A549 (cell line): ENCODE measurements around the gene TXLNG. TPM values are rescaled to one million over a fixed set of nuclear protein-coding genes. Genes with fewer than 3 reads are reported as not detected.

Source experiments
- ATAC-seq, 2 experiments: fragments of 200-7000 bp in 1 of 2; fragments of >200 bp in 1 of 2; cut with Nextera tagmentation in 1 of 2; cut with Tn5 transposase in 1 of 2; 3 replicates each; pipeline versions ENCODE4 v1.8.0 to v1.9.1; 2018 to 2020; ENCODE audit warnings: mild to moderate bottlenecking in 1 of 2, moderate library complexity in 1 of 2
- CTCF ChIA-PET: fragments of 300-600 bp; sonication (Branson Sonifier 250); formaldehyde crosslinking; extraction: SDS; loops from one replicate; lab custom pipeline; 2021; ENCODE audit warnings: antibody characterized with exemption, inconsistent platforms; lab: Yijun Ruan, JAX
- POLR2A ChIA-PET: fragments of 350-600 bp; formaldehyde crosslinking; extraction: SDS; loops from one replicate; lab custom pipeline; 2021; ENCODE audit warnings: antibody characterized with exemption, inconsistent platforms; lab: Yijun Ruan, JAX
- DNase-seq, 2 experiments: peaks; one replicate each; pipeline versions ENCODE4 v3.0.0 to v3.0.0-alpha.2; 2011 to 2016; ENCODE audit warnings: low read depth in 1 of 2, low spot score in 1 of 2
- FAIRE-seq: peaks from 2 replicates; lab custom pipeline; 2011; peaks lifted over from hg19 to GRCh38; lab: Jason Lieb, UNC
- H3K27ac ChIP-seq, 2 experiments: fragments of >200 bp; sonication (Bioruptor Twin); formaldehyde crosslinking; 3 replicates each; pipeline ENCODE4 v1.5.1; 2016 to 2017
- H3K4me1 ChIP-seq: fragments of >200 bp; sonication (Bioruptor Twin); formaldehyde crosslinking; 3 replicates; pipeline ENCODE4 v1.6.1; 2016
- H3K4me2 ChIP-seq: fragments of >200 bp; sonication (Bioruptor Twin); formaldehyde crosslinking; 3 replicates; pipeline ENCODE4 v1.6.1; 2016
- H3K4me3 ChIP-seq: fragments of >200 bp; sonication (Bioruptor Twin); formaldehyde crosslinking; 3 replicates; pipeline ENCODE4 v1.5.1; 2016
- H3K9me3 ChIP-seq: fragments of >200 bp; sonication (Bioruptor Twin); formaldehyde crosslinking; 3 replicates; pipeline ENCODE4 v1.6.1; 2016
- CEBPB ChIP-seq, 2 experiments: fragments of >200 bp in 1 of 2; sonication (Bioruptor Twin) in 1 of 2; formaldehyde crosslinking in 1 of 2; IDR thresholded peaks; 2 replicates each; pipeline ENCODE4 v1.6.1; 2012 to 2016
- ESRRA ChIP-seq: fragments of 150-350 bp; IDR thresholded peaks from 2 replicates; pipeline ENCODE4 v1.6.1; 2014; ENCODE audit warnings: mild to moderate bottlenecking, low read length, borderline replicate concordance
- FOSB ChIP-seq: fragments of 250-450 bp; sonication (Bioruptor Pico); IDR thresholded peaks from 2 replicates; pipeline ENCODE4 v1.5.0; 2020; ENCODE audit warnings: mild to moderate bottlenecking, moderate library complexity
- JUN ChIP-seq, 2 experiments: fragments of >200 bp; sonication (Bioruptor Twin); formaldehyde crosslinking; IDR thresholded peaks; 2 replicates in 1 of 2; 3 replicates in 1 of 2; pipeline ENCODE4 v1.6.1; 2016 to 2017
- JUNB ChIP-seq: fragments of >200 bp; sonication (Bioruptor Twin); formaldehyde crosslinking; IDR thresholded peaks from 2 replicates; pipeline ENCODE4 v1.6.1; 2016
- KDM1A ChIP-seq: fragments of 200-600 bp; sonication (generic); IDR thresholded peaks from 2 replicates; pipeline ENCODE4 v1.6.1; 2016; ENCODE audit warnings: low read depth, mild to moderate bottlenecking
- MAFK ChIP-seq: fragments of 450-650 bp; IDR thresholded peaks from 2 replicates; pipeline ENCODE4 v1.6.1; 2014; ENCODE audit not compliant: partially characterized antibody
- NPAS2 ChIP-seq: fragments of 250-450 bp; sonication (Bioruptor Pico); IDR thresholded peaks from 2 replicates; pipeline ENCODE4 v1.8.0; 2022; ENCODE audit warnings: mild to moderate bottlenecking, moderate library complexity, borderline replicate concordance
- NR3C1 ChIP-seq: fragments of >200 bp; sonication (Bioruptor Twin); formaldehyde crosslinking; IDR thresholded peaks from 3 replicates; pipeline ENCODE4 v1.6.1; 2017
- PHF8 ChIP-seq: fragments of 200-600 bp; sonication (generic); IDR thresholded peaks from 2 replicates; pipeline ENCODE4 v1.6.1; 2016; ENCODE audit warnings: low read depth, mild to moderate bottlenecking, antibody characterized with exemption, moderate library complexity, borderline replicate concordance
- POLR2A ChIP-seq: IDR thresholded peaks from 2 replicates; pipeline ENCODE4 v1.6.1; 2012; ENCODE audit warnings: mild to moderate bottlenecking, low read length
- RAD21 ChIP-seq, 2 experiments: fragments of >200 bp in 1 of 2; sonication (Bioruptor Twin) in 1 of 2; formaldehyde crosslinking in 1 of 2; IDR thresholded peaks in 1 of 2; conservative IDR thresholded peaks in 1 of 2; 2 replicates in 1 of 2; 3 replicates in 1 of 2; pipeline ENCODE4 v1.6.1; 2012 to 2018; ENCODE audit warnings: inconsistent platforms in 1 of 2
- RNF2 ChIP-seq: fragments of 200-600 bp; sonication (generic); IDR thresholded peaks from 2 replicates; pipeline ENCODE4 v1.6.1; 2016; ENCODE audit warnings: low read depth, mild to moderate bottlenecking, antibody characterized with exemption, moderate library complexity, borderline replicate concordance
- ZFP36 ChIP-seq: fragments of 450-650 bp; IDR thresholded peaks from 2 replicates; pipeline ENCODE4 v1.6.1; 2014; ENCODE audit warnings: borderline replicate concordance; ENCODE audit not compliant: partially characterized antibody
- ZSCAN20 ChIP-seq: fragments of 250-450 bp; sonication (Bioruptor Pico); IDR thresholded peaks from 2 replicates; pipeline ENCODE4 v1.8.0; 2022; ENCODE audit warnings: mild to moderate bottlenecking, moderate library complexity
- WGBS: methylation state at CpG from one replicate; pipeline ENCODE4 v1.1.6; 2017; ENCODE audit errors: missing lambda C conversion rate; 5-methylcytosine and 5-hydroxymethylcytosine counted together
- polyA plus RNA-seq, 4 experiments: library from polyadenylated mRNA; depleted of rRNA in 3 of 4; stranded (reverse); fragments of >200 nt; fragmentation: RNase III in 1 of 4; extraction: RNeasy Plus Mini Kit Qiagen cat#74134 plus additional on column Dnase treatment in 1 of 4; gene quantifications; 2 replicates in 3 of 4; 3 replicates in 1 of 4; pipeline ENCODE4 v1.2.3, GENCODE V29; 2011 to 2017
- TF ChIP-seq, protein P1 (sequence below): fragments of >200 bp; sonication (Bioruptor Twin); formaldehyde crosslinking; IDR thresholded peaks from 3 replicates; pipeline ENCODE4 v1.6.1; 2016
- TF ChIP-seq, protein P2 (sequence below): fragments of 450-650 bp; IDR thresholded peaks from 2 replicates; pipeline ENCODE4 v1.6.1; 2014; ENCODE audit warnings: antibody characterized with exemption
- TF ChIP-seq, protein P3 (sequence below): fragments of 150-350 bp; IDR thresholded peaks from 2 replicates; pipeline ENCODE4 v1.6.1; 2014; ENCODE audit warnings: low read depth, mild to moderate bottlenecking, low read length
- TF ChIP-seq, protein P4 (sequence below): fragments of 200-600 bp; sonication (generic); IDR thresholded peaks from 2 replicates; pipeline ENCODE4 v1.6.1; 2016; ENCODE audit warnings: antibody characterized with exemption, mild to moderate bottlenecking, moderate library complexity
- TF ChIP-seq, protein P5 (sequence below): fragments of 250-450 bp; sonication (Bioruptor Pico); IDR thresholded peaks from 2 replicates; pipeline ENCODE4 v1.5.0; 2021; ENCODE audit warnings: mild to moderate bottlenecking, moderate library complexity, borderline replicate concordance

The TXLNG gene
- polyA plus RNA-seq, 2 of the 4 experiments (the other 2 are of a cell fraction), result 16.0 to 36.8 TPM

DNA sequence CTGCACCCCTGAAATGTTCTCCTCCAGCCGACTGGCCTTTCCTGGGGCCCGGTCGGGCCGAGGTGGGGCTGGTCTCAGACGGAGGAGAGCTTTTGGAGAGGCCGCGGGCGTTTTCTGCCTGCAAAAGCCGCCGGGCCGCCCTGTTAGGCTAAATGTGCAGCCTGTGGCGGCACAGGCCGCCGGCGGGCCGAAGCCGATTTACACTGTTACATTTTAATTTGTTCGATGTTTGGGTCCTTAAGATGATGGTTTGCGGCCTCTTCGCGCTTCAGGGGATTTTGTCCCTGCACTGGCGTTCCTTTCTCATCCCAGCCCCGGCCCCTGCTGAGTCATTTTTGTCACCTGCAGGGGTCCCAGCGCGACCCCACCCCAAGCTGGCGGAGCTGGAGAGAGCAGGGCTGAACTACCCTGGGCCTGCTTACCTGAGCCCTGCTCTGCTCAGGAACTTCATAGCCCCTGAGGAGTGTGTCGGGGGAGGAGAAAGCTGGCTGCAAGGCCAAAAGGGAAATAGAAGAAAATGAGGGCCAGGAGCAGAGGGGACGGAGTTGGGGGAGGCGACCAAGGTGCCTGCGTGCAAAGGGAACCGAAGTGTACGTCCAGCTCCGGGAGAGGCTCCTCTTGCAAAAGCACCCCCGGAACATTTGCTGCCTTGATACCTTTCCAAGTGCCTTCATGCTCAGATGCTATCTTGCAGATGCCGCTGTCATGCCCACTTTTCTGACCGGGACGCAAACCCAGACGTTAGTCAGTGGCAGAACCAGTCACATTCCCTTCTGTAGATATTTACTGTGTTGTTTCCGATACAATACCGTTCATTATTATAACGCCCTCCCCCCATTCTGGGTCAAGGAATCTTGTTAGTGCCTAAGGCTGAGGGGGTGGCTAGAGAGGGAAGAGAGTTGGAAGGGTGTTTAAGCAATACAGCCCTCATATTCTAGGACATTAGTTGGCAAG is 84.9 kb downstream of the TXLNG start:
- Histone ChIP-seq H3K27ac (peak overlapping the region; percentile 90 to 97), H3K4me1 (peaks cover 24% of the 10 kb centered on the region), H3K4me2 (peak overlapping the region; percentile 85), H3K4me3 (peak overlapping the region; percentile 53), H3K9me3 (no peaks in the 10 kb centered on the region)
- ATAC-seq, result peak; percentile 21 to 40; a peak in 4 of 6 replicates
- ChIA-PET CTCF (interaction anchor here (6.2 kb wide), 1 partner anchor 12 kb away, joined by 47 read pairs; no protein-coding TSS in a partner anchor), POLR2A (interaction anchor here (0.5 to 2.9 kb wide), 3 partner anchors 9 to 654 kb away, joined by 4 to 22 read pairs (median 7); no protein-coding TSS in a partner anchor)
- WGBS, result 53% methylated on average over 24 of the region's 41 CpGs
- TF ChIP-seq PHF8, result peak; percentile 57; the same call in 1 of the 2 replicates
- TF ChIP-seq, protein P1, sequence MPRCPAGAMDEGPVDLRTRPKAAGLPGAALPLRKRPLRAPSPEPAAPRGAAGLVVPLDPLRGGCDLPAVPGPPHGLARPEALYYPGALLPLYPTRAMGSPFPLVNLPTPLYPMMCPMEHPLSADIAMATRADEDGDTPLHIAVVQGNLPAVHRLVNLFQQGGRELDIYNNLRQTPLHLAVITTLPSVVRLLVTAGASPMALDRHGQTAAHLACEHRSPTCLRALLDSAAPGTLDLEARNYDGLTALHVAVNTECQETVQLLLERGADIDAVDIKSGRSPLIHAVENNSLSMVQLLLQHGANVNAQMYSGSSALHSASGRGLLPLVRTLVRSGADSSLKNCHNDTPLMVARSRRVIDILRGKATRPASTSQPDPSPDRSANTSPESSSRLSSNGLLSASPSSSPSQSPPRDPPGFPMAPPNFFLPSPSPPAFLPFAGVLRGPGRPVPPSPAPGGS, result no peak
- FAIRE-seq, result no peak
- DNase-seq, result no peak

DNA sequence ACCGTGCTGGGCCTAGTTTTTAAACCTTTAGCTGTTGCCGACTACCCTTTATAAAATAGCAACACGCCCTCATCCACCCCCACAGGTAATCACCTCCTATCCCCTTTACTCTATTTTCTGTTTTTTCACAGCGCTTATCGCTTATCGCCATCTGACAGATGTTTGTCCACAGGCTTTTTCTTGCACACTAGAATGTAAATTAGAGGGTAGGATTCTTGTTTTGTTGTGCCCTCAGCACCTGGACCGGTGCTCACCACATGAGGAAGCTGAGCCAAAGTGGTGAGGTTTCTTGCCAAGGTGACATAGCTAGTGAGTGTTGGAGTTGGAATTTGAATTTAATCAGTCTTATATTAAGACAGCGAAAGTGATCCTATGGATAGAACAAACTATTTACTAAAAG is 86.8 kb downstream of the TXLNG start:
- Histone ChIP-seq H3K27ac (no peak overlapping the region), H3K4me2 (no peak overlapping the region), H3K4me3 (no peak overlapping the region), H3K9me3 (no peaks in the 10 kb centered on the region), H3K4me1 (peaks cover 15% of the 10 kb centered on the region)
- FAIRE-seq, result no peak
- no peak for DNase-seq
- no peak for TF ChIP-seq POLR2A
- CTCF ChIA-PET, result interaction anchor here (0.8 to 6.2 kb wide), 2 partner anchors 10 to 47 kb away, joined by 3 to 47 read pairs; no protein-coding TSS in a partner anchor
- POLR2A ChIA-PET, result no interaction called here
- WGBS, result 92% methylated on average over 8 of the region's 8 CpGs
- ATAC-seq, result no peak

DNA sequence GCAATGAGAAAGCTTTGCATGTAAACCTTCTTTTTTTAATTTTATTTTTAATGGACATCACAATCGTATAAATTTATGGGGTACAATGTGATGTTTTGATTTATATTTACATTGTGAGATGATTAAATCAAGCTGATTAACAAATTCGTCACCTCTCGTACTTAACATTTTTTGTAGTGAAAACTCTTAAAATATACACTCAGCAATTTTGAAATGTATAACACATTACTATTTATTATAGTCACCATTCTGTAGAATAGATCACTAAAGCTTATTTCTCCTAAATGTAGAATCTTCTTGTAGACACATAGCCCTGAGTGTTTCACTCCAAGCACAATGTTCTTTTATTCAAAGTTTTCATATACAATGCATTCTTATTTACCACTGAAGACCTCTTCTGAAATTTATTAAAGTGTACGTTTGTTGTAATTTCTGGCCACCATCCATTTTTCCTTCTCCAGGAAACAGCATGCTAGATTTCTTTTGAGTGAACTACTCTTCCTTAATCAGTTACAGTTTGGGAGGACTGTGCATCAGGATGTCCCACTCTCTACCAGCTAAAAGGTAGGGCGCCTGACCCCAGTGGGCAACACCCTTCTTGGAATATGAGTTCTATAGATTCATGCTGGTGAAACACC is 88.3 kb downstream of the TXLNG start:
- Histone ChIP-seq H3K4me3 (no peak overlapping the region), H3K4me1 (peaks cover 8% of the 10 kb centered on the region; the same call in 2 of the 3 replicates), H3K4me2 (no peak overlapping the region), H3K9me3 (no peaks in the 10 kb centered on the region), H3K27ac (no peak overlapping the region)
- ChIA-PET POLR2A (no interaction called here), CTCF (interaction anchor here (0.6 to 6.2 kb wide), 4 partner anchors 8 to 48 kb away, joined by 3 to 47 read pairs (median 4); no protein-coding TSS in a partner anchor)
- ATAC-seq, result no peak
- 76% methylated on average over 5 of the region's 5 CpGs for WGBS
- no peak for DNase-seq
- FAIRE-seq, result no peak
- TF ChIP-seq JUNB (no peak), PHF8 (no peak), KDM1A (no peak), ESRRA (no peak), RNF2 (no peak), ZSCAN20 (CRISPR knock-in tag) (no peak), POLR2A (no peak), NR3C1 (no peak), JUN (IDR thresholded peaks at IDR 0.05) (no peak), FOSB (CRISPR knock-in tag) (no peak), NPAS2 (CRISPR knock-in tag) (no peak), RAD21 (conservative IDR thresholded peaks at IDR 0.05 in 1 of 2, IDR thresholded peaks at IDR 0.05 in 1 of 2) (no peak), ZFP36 (no peak), MAFK (no peak), CEBPB (IDR thresholded peaks at IDR 0.05) (no peak)
- TF ChIP-seq, protein P2, sequence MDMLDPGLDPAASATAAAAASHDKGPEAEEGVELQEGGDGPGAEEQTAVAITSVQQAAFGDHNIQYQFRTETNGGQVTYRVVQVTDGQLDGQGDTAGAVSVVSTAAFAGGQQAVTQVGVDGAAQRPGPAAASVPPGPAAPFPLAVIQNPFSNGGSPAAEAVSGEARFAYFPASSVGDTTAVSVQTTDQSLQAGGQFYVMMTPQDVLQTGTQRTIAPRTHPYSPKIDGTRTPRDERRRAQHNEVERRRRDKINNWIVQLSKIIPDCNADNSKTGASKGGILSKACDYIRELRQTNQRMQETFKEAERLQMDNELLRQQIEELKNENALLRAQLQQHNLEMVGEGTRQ, result no peak
- TF ChIP-seq, protein P3, sequence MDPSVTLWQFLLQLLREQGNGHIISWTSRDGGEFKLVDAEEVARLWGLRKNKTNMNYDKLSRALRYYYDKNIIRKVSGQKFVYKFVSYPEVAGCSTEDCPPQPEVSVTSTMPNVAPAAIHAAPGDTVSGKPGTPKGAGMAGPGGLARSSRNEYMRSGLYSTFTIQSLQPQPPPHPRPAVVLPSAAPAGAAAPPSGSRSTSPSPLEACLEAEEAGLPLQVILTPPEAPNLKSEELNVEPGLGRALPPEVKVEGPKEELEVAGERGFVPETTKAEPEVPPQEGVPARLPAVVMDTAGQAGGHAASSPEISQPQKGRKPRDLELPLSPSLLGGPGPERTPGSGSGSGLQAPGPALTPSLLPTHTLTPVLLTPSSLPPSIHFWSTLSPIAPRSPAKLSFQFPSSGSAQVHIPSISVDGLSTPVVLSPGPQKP, result no peak
- TF ChIP-seq, protein P4, sequence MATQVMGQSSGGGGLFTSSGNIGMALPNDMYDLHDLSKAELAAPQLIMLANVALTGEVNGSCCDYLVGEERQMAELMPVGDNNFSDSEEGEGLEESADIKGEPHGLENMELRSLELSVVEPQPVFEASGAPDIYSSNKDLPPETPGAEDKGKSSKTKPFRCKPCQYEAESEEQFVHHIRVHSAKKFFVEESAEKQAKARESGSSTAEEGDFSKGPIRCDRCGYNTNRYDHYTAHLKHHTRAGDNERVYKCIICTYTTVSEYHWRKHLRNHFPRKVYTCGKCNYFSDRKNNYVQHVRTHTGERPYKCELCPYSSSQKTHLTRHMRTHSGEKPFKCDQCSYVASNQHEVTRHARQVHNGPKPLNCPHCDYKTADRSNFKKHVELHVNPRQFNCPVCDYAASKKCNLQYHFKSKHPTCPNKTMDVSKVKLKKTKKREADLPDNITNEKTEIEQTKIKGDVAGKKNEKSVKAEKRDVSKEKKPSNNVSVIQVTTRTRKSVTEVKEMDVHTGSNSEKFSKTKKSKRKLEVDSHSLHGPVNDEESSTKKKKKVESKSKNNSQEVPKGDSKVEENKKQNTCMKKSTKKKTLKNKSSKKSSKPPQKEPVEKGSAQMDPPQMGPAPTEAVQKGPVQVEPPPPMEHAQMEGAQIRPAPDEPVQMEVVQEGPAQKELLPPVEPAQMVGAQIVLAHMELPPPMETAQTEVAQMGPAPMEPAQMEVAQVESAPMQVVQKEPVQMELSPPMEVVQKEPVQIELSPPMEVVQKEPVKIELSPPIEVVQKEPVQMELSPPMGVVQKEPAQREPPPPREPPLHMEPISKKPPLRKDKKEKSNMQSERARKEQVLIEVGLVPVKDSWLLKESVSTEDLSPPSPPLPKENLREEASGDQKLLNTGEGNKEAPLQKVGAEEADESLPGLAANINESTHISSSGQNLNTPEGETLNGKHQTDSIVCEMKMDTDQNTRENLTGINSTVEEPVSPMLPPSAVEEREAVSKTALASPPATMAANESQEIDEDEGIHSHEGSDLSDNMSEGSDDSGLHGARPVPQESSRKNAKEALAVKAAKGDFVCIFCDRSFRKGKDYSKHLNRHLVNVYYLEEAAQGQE, result no peak
- TF ChIP-seq, protein P5, sequence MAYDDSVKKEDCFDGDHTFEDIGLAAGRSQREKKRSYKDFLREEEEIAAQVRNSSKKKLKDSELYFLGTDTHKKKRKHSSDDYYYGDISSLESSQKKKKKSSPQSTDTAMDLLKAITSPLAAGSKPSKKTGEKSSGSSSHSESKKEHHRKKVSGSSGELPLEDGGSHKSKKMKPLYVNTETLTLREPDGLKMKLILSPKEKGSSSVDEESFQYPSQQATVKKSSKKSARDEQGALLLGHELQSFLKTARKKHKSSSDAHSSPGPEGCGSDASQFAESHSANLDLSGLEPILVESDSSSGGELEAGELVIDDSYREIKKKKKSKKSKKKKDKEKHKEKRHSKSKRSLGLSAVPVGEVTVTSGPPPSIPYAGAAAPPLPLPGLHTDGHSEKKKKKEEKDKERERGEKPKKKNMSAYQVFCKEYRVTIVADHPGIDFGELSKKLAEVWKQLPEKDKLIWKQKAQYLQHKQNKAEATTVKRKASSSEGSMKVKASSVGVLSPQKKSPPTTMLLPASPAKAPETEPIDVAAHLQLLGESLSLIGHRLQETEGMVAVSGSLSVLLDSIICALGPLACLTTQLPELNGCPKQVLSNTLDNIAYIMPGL (CRISPR knock-in tag), result no peak
